ENCODE measurements around the gene TFF3.

Gene TFF3

GRCh38 chr21:42288962-42289361, 26.2 kb downstream of the TFF3 start:
- no peaks in the 10 kb centered on the region for H3K27me3 ChIP-seq (replicated peaks; ENCODE audit: control insufficient read depth, insufficient read depth, low read length)
- H3K4me3 ChIP-seq (replicated peaks; ENCODE audit: low read depth, low read length) = no peak overlapping the region
- H3K36me3 ChIP-seq (ENCODE audit: control insufficient read depth, insufficient read depth, low read length) = no peaks in the 10 kb centered on the region
- DNase-seq (ENCODE audit: extremely low read depth, insufficient read length) = no peak
- TF ChIP-seq, protein P1, sequence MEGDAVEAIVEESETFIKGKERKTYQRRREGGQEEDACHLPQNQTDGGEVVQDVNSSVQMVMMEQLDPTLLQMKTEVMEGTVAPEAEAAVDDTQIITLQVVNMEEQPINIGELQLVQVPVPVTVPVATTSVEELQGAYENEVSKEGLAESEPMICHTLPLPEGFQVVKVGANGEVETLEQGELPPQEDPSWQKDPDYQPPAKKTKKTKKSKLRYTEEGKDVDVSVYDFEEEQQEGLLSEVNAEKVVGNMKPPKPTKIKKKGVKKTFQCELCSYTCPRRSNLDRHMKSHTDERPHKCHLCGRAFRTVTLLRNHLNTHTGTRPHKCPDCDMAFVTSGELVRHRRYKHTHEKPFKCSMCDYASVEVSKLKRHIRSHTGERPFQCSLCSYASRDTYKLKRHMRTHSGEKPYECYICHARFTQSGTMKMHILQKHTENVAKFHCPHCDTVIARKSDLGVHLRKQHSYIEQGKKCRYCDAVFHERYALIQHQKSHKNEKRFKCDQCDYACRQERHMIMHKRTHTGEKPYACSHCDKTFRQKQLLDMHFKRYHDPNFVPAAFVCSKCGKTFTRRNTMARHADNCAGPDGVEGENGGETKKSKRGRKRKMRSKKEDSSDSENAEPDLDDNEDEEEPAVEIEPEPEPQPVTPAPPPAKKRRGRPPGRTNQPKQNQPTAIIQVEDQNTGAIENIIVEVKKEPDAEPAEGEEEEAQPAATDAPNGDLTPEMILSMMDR (IDR thresholded peaks at IDR 0.05; ENCODE audit: insufficient read depth, low read length, poor library complexity, severe bottlenecking) = no peak

- Histone ChIP-seq H3K4me3 (replicated peaks; ENCODE audit: low read depth, low read length) (no peak overlapping the region), H3K36me3 (ENCODE audit: control insufficient read depth, insufficient read depth, low read length) (no peaks in the 10 kb centered on the region), H3K27me3 (replicated peaks; ENCODE audit: control insufficient read depth, insufficient read depth, low read length) (no peaks in the 10 kb centered on the region)
- TF ChIP-seq, protein P1 (IDR thresholded peaks at IDR 0.05; ENCODE audit: insufficient read depth, low read length, poor library complexity, severe bottlenecking) = no peak
- no peak for DNase-seq (ENCODE audit: extremely low read depth, insufficient read length)
These were observed 27.8 kb downstream of the TFF3 start for GRCh38 chr21:42287193-42288083.

GRCh38 chr21:42286416-42286815, 28.8 kb downstream of the TFF3 start:
- DNase-seq (ENCODE audit: extremely low read depth, insufficient read length) = no peak
- Histone ChIP-seq H3K36me3 (ENCODE audit: control insufficient read depth, insufficient read depth, low read length) (no peaks in the 10 kb centered on the region), H3K4me3 (replicated peaks; ENCODE audit: low read depth, low read length) (no peak overlapping the region), H3K27me3 (replicated peaks; ENCODE audit: control insufficient read depth, insufficient read depth, low read length) (no peaks in the 10 kb centered on the region; the same call in 1 of the 2 replicates)
- TF ChIP-seq, protein P1 (IDR thresholded peaks at IDR 0.05; ENCODE audit: insufficient read depth, low read length, poor library complexity, severe bottlenecking) = no peak

DNA sequence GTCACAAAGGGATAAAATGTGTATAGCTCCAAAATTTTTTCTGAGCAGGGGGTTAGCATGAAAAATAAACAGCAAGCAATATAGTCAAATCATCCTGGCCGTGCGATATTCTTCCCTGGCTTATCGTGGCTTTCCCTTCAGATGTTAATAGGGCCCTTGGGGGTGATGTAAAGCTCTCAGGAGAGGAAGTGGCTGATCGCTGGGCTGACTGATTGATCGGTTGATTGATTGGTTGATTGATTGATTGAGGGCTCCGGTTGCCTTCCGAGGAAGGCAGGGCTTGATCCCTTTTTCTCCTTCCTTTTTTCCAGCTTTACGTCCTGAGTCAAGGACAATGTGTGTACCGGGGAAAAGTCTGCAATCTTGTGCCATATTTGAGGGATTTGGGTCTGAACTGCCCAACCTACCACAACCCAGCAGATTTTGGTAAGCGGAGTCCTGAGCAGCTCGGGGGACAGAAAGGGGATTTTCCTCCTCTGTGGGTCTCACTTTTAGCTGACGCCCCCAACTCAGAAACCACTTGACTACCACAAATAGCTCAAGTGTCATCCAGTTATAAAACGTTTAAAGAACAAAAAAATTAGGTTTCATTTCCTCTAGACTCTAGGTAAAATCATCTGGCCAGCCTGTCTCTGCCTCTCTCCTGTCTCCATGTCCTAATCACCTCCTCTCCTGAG, 29.5 kb downstream of the TFF3 start:
- H3K4me3 ChIP-seq (replicated peaks; ENCODE audit: low read depth, low read length) = no peak overlapping the region
- H3K36me3 ChIP-seq (ENCODE audit: control insufficient read depth, insufficient read depth, low read length) = no peaks in the 10 kb centered on the region
- H3K27me3 ChIP-seq (replicated peaks; ENCODE audit: control insufficient read depth, insufficient read depth, low read length) = no peaks in the 10 kb centered on the region; the same call in 1 of the 2 replicates
- TF ChIP-seq, protein P1 (IDR thresholded peaks at IDR 0.05; ENCODE audit: insufficient read depth, low read length, poor library complexity, severe bottlenecking) = no peak
- DNase-seq (ENCODE audit: extremely low read depth, insufficient read length) = no peak

DNA sequence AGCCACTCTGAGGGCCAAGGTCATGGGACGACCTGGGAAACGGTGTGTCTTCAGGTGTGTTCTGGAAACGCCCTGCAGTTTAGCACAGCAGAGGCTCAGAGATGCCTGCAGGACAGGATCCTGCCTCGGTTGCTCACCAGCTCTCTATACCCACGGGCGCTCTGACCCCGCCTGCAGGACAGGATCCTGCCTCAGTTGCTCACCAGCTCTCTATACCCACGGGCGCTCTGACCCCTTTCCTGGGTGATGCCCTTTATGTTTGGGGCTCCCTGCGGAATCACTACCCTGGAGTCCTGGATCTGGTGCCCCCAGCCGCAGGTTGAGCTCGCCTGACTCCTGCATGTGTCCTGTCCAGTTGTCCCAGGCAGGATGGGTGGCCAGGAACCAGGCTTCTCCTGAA, 32.5 kb downstream of the TFF3 start:
- no peaks in the 10 kb centered on the region; the same call in 1 of the 2 replicates for H3K27me3 ChIP-seq (replicated peaks; ENCODE audit: control insufficient read depth, insufficient read depth, low read length)

More for the DNA sequence above, 32.5 kb downstream of the TFF3 start:
- Histone ChIP-seq H3K36me3 (ENCODE audit: control insufficient read depth, insufficient read depth, low read length) (no peaks in the 10 kb centered on the region), H3K4me3 (replicated peaks; ENCODE audit: low read depth, low read length) (no peak overlapping the region)
- DNase-seq (ENCODE audit: extremely low read depth, insufficient read length) = no peak
- TF ChIP-seq, protein P1 (IDR thresholded peaks at IDR 0.05; ENCODE audit: insufficient read depth, low read length, poor library complexity, severe bottlenecking) = no peak

Measured in GM06990 (cell line).